Activated CD4-positive, alpha-beta T cell treated with anti-CD3 and anti-CD28 coated beads, Interleukin-10, Interleukin-2, amounts not matched to agents 100 ng/mL and 50 ng/mL, durations not matched to agents 16 hours and 8 hours (primary cell): ENCODE measurements around the gene HCRTR1.

Source experiments
- DNase-seq: peaks from one replicate; pipeline ENCODE4 v3.0.0-alpha.2; 2020

The HCRTR1 gene

DNA sequence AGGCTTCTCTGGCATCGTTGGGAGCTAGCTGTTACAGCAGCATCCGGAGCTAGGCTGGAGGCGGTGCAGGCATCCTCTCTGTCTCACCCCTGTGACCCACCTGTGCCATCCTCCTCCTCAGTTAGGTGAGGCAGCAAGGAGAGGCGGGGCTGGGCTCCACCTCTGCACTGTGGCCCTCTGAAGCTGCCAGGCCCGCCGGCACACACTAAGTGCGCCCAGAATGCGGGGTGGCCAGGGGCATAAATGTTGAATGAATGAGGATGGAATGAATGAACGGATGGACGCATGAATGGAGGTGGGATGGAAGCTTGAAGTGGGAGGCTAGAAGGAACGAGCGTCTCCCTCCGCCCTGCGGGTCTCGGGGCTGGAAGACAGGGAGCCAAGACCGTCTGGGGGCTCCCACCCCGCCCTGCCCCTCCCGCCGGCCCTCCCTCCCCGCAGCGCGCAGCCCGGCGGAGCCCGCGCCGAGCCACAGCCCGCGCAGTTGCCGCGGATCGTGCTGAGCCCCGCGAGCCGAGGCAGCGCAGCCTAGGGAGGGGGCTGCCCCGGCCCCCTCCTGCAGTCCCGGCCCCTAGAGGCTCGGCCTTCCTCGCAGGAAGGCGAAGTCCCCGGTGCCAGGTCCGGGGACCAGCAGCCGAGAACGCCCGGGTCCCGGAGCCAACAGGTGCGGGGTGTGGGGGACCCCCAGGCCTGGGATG lies at the start of gene HCRTR1:
Gene HCRTR1, plus strand, starts transcription at position 472 of the 698 bp plus-strand sequence. CDS start 1,504 bp downstream, outside the sequence.
- no peak for DNase-seq

DNA sequence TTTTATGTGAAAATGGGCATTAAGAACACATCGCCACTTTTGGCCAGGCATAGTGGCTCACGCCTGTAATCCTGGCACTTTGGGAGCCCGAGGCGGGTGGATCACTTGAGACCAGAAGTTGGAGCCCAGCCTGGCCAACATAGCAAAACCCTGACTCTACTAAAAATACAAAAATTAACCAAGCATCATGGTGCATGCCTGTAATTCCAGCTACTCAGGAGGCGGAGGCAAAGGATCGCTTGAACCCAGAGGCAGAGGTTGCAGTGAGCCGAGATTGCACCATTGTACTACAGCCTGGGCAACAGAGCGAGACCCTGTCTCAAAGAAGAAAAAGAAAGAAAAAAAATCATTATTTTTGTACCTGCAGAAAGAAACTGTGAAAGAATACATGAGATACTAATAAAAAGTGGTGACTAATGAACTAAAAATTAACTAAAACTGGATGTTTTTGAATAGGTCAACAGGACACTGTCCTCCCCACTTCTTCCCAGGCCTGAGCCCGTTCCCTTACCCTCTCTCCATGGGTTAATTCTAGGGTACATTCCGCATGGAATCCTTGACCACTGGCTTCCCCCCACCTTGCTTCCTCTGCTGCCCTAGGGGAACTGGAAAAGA lies 49.4 kb upstream of the HCRTR1 start:
- no peak for DNase-seq

DNA sequence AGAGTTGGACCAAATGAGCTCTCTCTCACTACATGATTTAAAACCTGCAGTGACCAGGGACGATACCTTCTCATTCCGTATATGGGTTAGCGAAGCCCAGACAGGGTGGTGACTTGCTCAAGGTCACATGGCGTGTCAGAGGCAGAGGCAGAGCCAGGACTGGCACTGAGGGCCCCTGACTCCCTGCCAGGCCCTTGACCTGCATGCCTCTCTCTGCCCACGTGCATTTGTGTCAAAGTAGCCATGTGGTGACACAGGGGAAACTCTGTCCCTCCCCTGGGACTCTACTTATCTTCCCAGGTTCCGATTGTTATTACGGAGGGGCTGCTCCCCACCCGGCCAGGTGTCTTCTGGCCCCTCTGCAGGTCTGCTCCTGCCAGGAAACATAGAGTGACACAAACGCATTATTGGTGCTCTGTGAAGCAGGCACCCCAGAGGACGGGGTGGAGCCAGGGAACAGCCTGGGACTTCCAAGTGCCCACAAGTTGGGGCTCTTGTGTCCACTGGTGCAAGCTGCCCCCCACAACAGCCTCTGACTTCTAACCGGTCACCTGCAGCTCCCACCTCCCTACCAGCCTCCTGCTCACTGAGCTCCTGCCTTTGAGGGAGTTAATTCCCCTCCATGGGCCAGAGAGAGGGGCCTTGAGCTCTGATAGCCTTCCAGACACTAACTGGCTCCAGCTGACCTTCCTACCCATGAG lies 48.4 kb upstream of the HCRTR1 start:
- no peak for DNase-seq

DNA sequence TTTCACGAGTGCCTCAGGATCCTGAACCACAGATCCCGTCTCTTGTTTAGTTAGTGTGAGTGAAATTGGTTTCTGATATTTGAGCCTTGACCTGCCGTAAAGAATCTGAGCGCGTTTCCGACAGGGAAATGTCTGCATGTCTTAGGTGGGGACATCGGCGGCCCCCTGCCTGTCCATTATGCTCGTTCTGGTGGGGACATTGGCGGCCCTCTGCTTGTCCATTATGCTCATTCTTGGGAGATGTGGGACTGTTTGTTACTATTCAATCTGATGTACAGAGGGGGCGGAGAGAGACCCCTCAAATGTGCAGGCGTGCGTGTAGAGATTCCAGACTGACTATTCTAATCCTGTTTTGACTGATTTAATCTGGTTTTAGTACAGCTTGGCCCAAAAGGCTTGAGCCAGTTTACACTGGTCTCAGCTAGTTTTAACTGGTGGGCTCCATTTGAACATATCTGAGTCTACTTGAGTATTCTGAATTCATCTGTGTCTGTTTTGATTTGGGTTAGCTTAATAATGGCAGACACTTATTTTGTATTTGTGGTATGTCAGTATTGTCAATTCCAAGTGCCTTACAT lies 47.8 kb upstream of the HCRTR1 start:
- DNase-seq = no peak

DNA sequence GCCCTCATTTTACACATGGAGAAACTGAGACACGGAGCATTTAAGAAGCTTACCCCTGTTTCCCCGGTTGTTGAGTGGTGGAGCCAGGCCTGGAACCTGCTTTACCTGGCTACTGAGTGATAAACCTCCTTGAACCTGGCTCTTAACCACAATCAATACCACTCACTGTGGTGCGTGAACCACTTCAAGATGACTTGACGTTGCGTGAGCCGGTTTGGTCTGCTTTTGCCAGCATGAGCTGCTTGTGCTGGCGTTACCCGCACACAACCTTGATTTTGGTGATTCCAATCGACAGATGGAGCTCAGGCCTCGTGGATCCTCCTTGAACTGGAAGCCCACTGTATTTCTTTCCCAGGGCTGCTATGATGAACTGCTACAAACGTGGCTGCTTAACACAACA lies 47.3 kb upstream of the HCRTR1 start:
- no peak for DNase-seq

DNA sequence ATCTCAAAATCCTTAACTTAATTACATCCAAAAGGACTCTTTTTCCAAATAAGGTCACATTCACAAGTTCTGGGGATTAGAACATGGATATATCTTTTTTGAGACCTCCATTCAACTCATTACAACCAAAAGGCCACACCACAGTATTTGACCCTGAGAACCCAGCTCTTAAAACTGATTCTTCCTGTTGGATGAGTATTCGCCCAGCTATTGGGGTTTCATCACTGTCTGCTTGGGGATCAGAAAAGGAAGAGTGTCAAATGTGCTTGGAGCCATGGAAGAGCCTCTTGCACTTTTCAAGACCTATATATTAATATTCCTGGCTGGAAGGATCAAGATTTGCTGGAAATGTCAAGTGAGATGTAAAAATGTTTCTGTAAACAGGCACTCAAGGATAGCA lies 46.6 kb upstream of the HCRTR1 start:
- DNase-seq = no peak

DNA sequence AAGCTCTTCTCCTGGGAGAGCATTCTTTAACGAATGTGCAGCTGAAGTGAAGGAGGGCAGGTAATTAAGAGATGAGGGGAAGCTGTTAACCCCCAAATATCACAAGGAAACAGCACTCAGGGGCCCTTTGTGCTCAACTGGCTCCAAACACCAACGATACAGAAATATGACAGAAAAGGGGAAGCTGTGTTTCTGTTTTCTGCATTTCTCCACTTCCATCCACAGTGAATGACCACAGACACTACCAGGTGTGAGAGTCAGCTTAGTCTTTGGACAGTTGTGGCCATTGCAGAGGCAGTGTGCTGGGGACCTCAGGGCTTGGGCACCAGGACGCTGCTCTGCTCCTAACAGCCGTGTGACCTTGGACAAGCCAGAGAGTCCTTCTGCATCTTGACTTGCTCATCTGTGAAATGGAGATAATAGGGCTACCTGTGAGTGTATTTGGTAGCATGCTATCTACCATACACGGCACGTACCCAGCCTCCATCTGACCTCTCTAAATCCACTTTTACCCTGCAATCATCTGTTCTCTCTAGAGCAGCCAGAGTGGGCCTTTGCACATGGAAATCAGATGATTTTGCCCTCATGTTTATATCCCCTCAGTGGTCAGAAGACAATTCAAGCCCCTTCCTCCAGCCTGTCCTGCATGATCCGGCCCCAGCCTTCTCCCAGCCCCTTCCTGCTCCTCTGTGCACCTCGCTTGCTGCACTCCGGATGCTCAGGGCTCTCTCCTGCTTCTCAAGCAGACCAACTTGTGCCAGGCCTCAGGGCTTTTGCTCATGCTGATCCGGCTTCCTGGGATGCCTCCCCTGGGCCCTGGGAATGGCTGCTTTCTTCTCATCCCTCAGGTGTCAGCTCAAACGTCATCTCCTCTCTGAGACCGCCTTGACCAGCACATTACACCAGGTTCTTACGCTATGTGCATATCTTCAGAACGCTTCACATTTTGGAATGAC lies 45.9 kb upstream of the HCRTR1 start:
- DNase-seq = no peak

DNA sequence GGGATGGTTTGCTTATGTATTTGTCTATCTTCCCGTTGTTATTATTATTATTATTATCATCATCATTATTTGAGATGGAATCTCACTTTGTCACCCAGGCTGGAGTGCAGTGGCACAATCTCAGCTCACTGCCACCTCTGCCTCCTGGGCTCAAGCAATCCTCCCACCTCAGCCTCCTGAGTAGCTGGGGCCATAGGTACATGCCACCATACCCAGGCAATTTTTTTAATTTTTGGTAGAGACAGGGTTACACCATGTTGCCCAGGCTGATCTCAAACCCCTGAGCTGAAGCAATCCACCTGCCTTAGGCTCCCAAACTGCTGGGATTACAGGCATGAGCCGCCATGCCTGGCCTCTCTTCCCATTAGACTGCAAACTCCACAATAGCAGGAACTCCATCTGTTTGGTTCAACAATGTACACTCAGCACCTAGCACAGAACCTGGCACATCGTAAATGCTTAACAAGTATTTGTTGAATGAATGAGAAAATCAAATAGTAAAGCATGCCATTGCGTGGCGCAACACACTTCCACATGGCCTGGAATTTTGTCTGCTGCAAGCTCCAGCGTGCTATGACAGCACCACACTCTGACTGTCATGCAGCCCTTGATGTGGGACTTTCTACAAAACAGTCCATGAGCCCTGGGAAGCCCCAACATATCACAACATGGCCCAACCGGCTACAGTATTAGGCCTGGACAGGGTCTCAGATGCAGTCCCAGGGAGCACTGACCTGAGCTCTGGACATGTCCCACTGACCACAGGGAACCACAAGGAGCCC lies 45.0 kb upstream of the HCRTR1 start:
- DNase-seq = no peak

DNA sequence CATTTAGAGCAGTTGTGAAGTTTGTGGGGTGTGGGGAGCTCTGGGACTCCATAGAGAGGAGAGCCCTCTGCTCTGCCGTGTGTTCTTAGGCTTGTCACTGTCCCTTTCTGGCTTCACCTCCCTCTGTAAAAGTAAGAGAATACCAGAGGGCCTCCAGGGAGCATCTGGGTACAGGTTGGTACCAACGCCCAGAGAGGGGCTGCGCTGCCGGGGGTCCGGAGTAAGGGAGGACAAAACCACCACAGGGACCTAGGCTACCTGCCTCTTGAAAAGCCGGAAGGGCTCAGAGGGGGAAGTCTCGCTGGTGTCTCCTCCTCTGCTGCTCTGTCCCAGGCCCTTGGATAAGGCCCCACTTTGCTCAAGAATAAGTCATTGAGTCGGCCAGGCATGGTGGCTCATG lies 44.2 kb upstream of the HCRTR1 start:
- DNase-seq = no peak

DNA sequence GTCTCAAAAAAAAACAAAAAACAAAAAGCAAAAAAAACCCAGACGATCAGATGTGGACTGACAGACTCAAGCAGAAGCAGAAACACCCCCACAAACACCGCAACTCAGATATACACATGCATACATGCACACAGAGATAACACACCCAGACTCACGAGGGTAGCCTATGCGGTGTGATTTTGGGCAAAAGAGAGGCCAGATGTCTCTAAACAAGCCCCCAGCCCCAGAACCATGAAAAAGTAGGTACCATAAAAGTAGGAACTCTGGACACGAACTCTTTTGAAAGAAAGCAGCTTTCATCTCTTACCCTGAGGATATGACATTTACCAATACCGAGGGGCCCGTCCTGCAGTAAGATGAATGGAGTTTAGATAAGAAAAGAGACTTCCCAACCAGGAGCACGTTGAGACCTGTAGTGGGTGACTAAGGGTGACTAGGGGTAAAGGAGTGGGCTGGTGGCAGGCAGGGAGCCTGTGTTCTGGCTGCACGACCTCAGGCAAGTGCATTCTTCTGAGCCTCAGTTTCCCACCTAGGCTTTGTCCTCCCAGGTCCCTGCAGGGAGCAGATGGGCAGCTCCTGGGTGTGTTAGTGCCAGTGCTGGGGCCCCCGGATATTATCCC lies 42.6 kb upstream of the HCRTR1 start:
- no peak for DNase-seq

DNA sequence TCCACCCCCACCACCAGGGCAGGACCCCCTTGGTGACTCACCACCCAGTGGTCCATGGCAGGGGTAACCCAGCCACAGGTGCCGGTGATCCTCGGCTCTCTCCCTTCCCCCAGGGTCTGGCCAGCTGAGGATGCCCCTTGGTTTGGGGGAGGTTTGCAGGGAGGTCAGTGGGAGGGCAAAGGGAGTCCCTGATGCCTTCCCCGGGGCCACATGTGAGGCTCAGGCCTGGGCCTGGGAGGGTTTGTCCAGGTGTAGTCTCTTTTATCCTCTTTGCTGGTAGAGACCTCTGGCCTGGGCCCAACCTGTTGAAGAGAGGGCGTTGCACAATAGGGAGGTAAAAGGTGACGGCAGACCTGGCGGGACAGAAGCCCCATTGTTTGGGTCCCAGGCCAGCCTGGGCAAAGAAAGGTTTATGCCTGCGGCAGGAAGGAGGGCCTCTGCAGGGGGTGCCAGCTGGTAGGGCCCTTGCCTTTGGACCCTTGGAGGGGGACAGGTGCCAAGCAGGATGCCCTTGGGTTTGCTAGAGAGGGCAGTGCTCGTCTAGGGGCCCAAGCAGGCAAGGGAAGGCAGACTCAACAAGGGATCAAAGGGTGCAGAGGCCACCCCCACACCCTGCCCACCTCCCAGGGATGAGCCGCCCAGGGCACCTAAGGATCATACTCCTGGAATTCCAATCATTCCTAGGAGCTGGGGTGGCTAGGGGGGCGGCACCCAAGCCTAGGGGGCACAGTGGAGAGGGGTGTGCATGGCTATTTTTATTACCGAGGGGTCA lies 41.9 kb upstream of the HCRTR1 start:
- no peak for DNase-seq

DNA sequence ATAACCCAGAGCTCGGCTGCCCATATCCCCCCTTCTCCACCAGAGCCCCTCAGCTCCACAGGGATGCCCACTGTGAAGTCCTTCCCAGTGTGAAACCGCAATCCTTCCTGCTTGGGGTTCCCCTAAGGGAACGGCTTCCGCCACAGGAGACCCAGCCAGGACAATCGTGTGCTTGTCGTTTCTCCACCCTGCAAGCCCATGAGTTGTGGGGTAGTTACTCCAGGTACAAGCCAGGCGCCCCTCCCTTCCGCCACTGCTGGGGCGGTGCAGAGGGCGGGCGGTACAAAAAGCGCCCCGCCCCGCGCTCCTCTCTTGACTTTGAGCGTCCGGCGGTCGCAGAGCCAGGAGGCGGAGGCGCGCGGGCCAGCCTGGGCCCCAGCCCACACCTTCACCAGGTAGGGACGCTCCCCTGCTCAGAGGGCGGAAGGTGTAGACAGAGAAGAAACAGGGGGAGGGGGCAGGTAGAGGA lies 41.3 kb upstream of the HCRTR1 start, which contains the start of gene TINAGL1:
Gene TINAGL1, plus strand, starts transcription at position 315 of the 469 bp plus-strand sequence. CDS start 634 bp downstream, outside the sequence.
- DNase-seq = no peak

DNA sequence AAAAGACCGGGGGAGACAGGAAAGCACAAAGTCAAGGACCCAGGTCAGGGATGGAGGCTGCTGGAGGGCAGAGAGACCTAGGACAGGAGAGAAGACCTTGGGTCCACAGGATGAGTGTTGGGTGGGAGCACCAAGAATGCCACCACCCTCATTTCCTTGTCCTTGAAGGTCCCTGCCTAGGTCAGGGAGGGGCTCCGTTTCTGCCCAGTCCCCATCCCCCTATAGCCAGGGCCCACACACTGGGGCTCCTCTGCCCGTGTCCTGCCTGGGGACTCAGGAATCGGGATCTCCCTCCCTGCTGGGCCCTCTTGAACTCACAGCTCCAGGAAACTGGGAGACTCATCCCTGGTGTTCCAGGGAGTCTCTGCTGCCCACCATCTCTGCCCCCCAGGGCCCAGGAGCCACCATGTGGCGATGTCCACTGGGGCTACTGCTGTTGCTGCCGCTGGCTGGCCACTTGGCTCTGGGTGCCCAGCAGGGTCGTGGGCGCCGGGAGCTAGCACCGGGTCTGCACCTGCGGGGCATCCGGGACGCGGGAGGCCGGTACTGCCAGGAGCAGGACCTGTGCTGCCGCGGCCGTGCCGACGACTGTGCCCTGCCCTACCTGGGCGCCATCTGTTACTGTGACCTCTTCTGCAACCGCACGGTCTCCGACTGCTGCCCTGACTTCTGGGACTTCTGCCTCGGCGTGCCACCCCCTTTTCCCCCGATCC lies 40.6 kb upstream of the HCRTR1 start:
- DNase-seq = no peak

DNA sequence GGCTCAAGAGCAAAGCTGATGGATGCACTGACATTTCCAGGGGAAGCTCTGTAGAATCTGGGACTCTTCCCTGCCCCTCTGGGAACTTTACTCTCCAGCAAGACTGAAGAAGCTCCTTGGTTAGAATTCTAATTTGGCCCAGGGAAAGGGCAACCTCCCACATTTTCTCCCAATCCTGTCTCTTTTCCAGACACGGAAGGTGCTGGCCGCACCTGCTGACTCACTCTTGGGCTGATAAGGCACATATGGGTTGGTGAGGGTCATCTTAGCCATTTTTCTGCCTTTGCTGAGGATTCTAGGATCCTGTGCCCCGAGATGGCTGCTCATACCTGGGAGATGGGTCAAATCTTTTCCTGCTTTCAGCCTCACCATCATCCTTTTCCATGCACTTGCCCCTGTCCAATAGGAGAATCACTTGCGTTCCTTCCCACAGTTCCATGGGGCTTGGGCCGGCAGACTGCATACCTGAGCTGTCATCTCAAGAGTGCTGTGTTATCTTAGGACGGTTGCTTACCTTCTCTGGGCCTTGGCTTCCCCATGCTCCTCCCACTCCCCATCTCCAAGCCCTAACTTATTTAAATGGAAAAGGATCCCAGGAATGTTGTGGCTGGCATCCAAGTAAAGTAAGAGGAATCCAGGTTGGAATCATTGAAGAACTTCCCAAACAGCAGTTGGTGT lies 39.8 kb upstream of the HCRTR1 start:
- DNase-seq = no peak

DNA sequence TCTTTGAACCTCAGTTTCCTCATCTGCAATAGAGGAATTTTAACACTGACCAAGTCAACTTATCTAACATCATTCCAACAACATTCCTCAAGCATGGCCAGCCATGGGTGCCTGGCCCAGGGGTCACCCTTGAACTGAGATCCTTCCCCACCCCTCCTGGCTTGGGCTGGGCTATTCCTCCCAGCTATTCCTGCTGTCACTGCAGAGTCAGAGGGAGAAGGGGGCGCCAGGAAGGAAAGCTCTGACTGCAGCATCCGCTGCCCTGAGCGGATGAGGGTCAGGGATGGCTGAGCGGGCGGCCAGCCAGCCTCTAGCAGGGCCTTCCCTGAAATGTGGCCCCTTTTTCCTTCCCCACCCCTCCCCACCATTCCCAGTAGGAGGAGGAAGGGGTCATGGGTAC lies 38.1 kb upstream of the HCRTR1 start:
- no peak for DNase-seq

DNA sequence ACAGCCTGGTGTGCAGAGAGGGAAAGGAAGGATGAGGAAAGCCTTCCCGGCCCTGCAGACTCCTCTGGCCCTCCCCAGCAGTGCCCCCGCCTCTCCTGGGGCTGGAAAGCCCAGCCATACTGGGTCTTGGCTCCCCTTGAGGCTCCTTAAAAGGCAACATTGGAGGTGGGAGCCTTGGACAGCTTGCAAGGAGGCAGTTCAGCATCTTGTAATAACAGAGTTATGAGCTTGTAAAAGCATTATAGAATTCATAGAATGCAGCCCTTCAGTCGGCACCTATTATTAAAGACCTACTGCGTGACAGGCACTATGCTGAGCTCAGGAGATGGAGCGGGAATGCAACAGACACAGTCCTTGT lies 37.0 kb upstream of the HCRTR1 start:
- no peak for DNase-seq

DNA sequence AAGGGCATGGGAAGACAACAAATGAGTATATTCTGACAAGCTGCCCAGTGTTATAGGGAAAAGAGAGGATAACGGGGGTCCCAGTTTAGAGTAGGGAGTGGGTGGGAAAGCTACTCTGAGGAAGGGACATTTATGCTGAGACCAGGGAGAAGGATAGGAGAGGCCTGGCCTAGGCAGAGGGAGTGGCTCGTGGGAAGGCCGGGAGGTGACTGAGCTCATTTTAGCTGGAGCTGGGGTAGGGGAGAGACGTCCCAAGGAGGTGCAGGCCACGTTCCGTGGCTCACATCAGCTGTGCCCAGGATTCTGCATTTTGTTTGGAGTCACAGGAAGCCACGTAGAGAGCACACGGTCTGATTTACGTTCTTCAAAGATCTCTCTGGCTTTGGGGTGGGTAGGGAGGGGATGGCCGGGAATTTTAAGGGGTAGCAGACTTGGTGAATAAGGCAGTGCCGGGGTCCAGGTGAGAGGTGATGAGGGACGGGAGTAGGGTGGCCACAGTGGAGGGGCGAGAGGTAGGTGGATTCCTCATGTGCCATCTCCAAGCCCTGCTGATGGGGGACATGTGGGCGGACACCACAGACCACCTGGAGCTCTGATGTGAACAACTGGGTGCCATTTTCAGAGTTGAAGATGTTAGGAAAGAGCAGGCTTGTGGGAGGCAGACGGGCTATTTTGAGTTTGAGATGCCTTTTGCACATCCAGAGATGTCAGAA lies 36.4 kb upstream of the HCRTR1 start:
- no peak for DNase-seq
